HG03432 (cell line): Measurements from ENCODE around the gene IGFBPL1.

ENCODE experiments used
- ATAC-seq: cut with Tn5 transposase; IDR thresholded peaks from one replicate; pipeline ENCODE4 v1.9.1; 2021; ENCODE audit warnings: mild to moderate bottlenecking, moderate library complexity; ENCODE audit not compliant: unreplicated experiment

The IGFBPL1 gene

DNA sequence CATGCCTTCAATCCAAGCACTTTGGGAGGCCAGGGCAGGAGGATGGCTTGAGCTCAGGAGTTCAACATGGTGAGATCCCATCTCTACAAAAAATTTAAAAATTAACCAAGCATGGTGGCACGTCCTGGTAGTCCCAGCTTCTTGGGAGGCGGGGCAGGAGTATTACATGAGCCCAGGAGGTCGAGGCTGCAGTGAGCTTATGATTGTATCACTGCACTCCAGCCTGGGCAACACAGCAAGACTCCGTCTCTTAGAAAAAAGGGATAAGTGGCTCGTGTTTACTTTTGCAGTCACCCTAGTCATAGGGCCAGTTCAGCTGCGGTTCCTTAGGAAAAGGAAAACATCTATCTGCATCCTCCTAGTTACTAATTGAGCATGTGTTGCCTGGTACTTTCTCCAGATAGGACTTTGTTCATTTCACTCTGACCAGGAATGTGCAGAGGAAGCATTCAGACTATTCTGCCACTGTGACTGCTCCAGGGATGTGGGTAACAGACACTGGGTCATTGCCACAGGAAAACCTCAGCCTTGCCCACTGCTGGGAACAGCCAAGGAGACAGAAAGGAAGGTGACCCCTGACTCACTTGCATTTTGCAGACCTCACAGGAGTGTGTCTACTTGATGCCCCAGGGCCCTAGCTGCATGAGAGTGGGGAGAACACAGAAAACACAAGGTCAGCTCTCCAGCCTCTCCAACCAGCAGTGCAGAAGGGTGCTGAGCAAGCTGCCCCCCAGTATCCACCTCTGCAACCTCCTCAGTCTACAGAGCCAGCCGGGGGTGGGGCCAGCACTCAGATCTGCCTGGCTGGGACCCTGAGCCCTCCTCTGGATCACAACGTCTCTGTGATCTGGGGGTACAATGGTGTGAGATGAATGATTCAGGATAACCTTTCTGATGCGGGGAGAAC lies 65.6 kb downstream of the IGFBPL1 start:
- no peak for ATAC-seq

DNA sequence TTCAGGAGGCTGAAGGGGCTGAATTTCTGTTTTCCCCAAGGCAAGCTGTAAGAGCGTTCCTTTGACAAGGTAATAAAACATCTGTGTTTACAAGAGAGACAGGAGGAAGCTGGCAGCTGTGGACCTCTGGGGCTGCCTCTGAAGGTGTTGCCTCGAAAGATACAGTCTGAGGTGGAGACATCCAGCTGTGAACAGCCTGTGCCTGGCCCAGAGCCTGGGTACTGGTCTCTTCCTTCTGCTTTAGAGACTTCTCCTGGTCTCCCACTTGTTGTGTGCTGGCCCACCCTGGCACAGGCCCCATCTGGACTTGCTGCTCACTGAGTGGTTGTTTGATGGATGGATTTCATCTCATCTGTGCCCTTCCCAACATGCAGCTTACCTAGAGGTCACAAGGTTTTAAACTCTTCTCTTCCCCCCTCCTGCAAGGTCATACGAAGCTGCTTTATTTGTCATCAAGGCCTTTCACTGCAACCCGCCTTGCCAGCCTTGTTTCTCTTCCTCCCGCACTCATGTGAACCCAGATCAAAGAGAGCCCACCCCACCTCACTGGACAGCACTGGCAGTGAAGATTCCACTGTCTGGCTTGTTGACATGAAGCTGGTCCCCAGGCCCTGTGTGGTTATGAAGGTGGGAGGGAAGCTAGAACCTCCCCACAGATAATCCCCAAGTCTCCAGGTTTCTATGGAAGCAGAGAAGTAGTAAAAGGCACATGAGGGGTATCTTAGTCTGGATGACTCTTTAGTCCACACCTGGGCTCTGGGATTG lies 66.7 kb downstream of the IGFBPL1 start:
- ATAC-seq, result no peak

DNA sequence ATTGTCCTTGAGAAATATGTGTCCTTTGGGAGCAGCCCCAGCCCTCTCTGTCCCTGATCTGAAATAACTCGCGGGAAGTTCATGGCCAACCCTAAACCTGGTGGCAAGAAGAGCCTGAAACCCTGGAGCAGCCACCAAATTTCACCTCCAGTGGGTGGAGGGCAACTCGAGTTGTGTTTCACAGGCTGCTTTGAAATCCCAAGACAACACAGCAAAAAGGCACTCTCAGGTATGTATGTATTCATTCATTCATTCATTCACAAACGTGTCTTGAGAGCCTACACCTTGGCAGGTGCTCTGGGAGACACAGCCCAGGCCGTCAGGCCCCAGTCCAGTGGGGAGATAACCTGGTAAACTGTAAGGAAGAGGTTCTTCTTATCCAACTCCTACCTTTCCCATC lies 67.4 kb downstream of the IGFBPL1 start:
- no peak for ATAC-seq
